COLO829 (cell line): ENCODE measurements around the gene TMEM174.

Experiments used
- DNase-seq: peaks from one replicate; pipeline ENCODE4 v3.0.0; 2012; ENCODE audit warnings: low spot score

TMEM174 gene

GRCh38 chr5:73172951-73173350 lies at the start of gene TMEM174:
Gene TMEM174 (plus strand): TSS chr5:73173193. CDS start chr5:73173244, 51 bp downstream.
- no peak for DNase-seq

GRCh38 chr5:73125289-73125688 lies 47.7 kb upstream of the TMEM174 start:
- no peak for DNase-seq

- no peak for DNase-seq
These were observed 46.6 kb upstream of the TMEM174 start for GRCh38 chr5:73126381-73126780.

- no peak for DNase-seq
These were observed 46.0 kb upstream of the TMEM174 start for GRCh38 chr5:73126957-73127356.

GRCh38 chr5:73129143-73129542 lies 43.9 kb upstream of the TMEM174 start:
- DNase-seq = no peak

GRCh38 chr5:73130811-73131210 lies 42.2 kb upstream of the TMEM174 start:
- no peak for DNase-seq

GRCh38 chr5:73131711-73132425 lies 41.1 kb upstream of the TMEM174 start:
- DNase-seq = no peak

GRCh38 chr5:73132759-73133158 lies 40.2 kb upstream of the TMEM174 start:
- DNase-seq = no peak

- no peak for DNase-seq
These were observed 38.0 kb upstream of the TMEM174 start for GRCh38 chr5:73135021-73135420.

GRCh38 chr5:73135429-73136054 lies 37.5 kb upstream of the TMEM174 start:
- no peak for DNase-seq

GRCh38 chr5:73136055-73136562 lies 36.9 kb upstream of the TMEM174 start:
- DNase-seq = no peak

GRCh38 chr5:73137563-73138530 lies 35.1 kb upstream of the TMEM174 start:
- no peak for DNase-seq

GRCh38 chr5:73139485-73139884 lies 33.5 kb upstream of the TMEM174 start:
- DNase-seq = no peak

GRCh38 chr5:73140801-73141200 lies 32.2 kb upstream of the TMEM174 start:
- no peak for DNase-seq

GRCh38 chr5:73142035-73142434 lies 31.0 kb upstream of the TMEM174 start:
- DNase-seq = no peak

GRCh38 chr5:73143716-73144115 lies 29.3 kb upstream of the TMEM174 start:
- no peak for DNase-seq

- DNase-seq = no peak
These were observed 23.5 kb upstream of the TMEM174 start for GRCh38 chr5:73149540-73149939.

- no peak for DNase-seq
These were observed 22.1 kb upstream of the TMEM174 start for GRCh38 chr5:73150876-73151275.

GRCh38 chr5:73151766-73152410 lies 21.1 kb upstream of the TMEM174 start:
- DNase-seq = no peak

- DNase-seq = no peak
These were observed 20.3 kb upstream of the TMEM174 start for GRCh38 chr5:73152411-73153388.

GRCh38 chr5:73153513-73153912 lies 19.5 kb upstream of the TMEM174 start:
- DNase-seq = no peak
